ENCODE results near the gene CSH1. TPM values are rescaled to one million over a fixed set of nuclear protein-coding genes. Genes with fewer than 3 reads are reported as not detected.
A peak's percentile ranks its signal among the peaks of the same experiment; 100 is the strongest.
"Not testable (repeated sequence)": the region's sequence is repeated elsewhere in the genome, so short reads cannot be mapped to it uniquely, and the experiment has no call there.

Gene CSH1
- total and polyA plus RNA-seq, 2 donors (not counting 1 experiment from before 2014, with no cell fraction given), result not detected

- H3K27me3 ChIP-seq (replicated peaks in 1 of 4; ENCODE audit: control extremely low read depth in 1 of 4, control insufficient read depth in 3 of 4, insufficient read depth in 4 of 4, low read length in 3 of 4); H3K4me2 ChIP-seq (replicated peaks; ENCODE audit: low read depth, low read length, poor library complexity, severe bottlenecking); H3K27ac ChIP-seq (ENCODE audit: low read length in 2 of 2); H3K27me3 Mint-ChIP-seq; H4K20me1 ChIP-seq (ENCODE audit: control insufficient read depth, insufficient read depth, low read length, poor library complexity, severe bottlenecking); POLR2A ChIA-PET; H2AFZ ChIP-seq (ENCODE audit: insufficient read depth, low read depth, low read length, poor library complexity, severe bottlenecking); ATAC-seq (ENCODE audit: low read depth); H3K36me3 ChIP-seq (replicated peaks in 1 of 2; ENCODE audit: control extremely low read depth in 1 of 2, control insufficient read depth in 1 of 2, extremely low read depth in 1 of 2, insufficient read depth in 2 of 2, low read length in 1 of 2); H3K9ac ChIP-seq (ENCODE audit: low read length); H3K9me3 ChIP-seq (ENCODE audit: control extremely low read depth in 1 of 3, control insufficient read depth in 2 of 3, insufficient read depth in 1 of 3, low read length in 2 of 3); H3K27ac Mint-ChIP-seq; H3K4me3 Mint-ChIP-seq; H3K4me3 ChIP-seq (ENCODE audit: control extremely low read depth in 1 of 5, extremely low read depth in 1 of 5, insufficient read depth in 1 of 5, low read depth in 2 of 5, low read length in 4 of 5); H3K9me3 Mint-ChIP-seq (ENCODE audit: insufficient read depth); H3K79me2 ChIP-seq (ENCODE audit: control insufficient read depth, insufficient read depth, low read length); DNase-seq: not testable (repeated sequence)
- CTCF ChIA-PET, result interaction anchor here (1.6 to 13.3 kb wide), 4 partner anchors 10 to 222 kb away, joined by 4 to 504 read pairs (median 140); partner anchors contain the start of genes ERN1 and GH1
- peaks cover 24% of the 10 kb centered on the region for H3K4me1 Mint-ChIP-seq
- intact Hi-C loops (cut with micrococcal nuclease), result loop anchor here (10.0 kb wide), 1 partner anchor 375 kb away; no protein-coding TSS in a partner anchor
- H3K4me1 ChIP-seq (ENCODE audit: control insufficient read depth in 2 of 2, insufficient read depth in 2 of 2, low read length in 2 of 2), result peaks cover 9 to 22% of the 10 kb centered on the region in 2 donors
- 100% methylated on average over 5 of the region's 10 CpGs for WGBS (ENCODE audit: insufficient coverage)
Measured at GRCh38 chr17:63909586-63909985, 13.2 kb upstream of the CSH1 start.

- POLR2A ChIA-PET, result interaction anchor here (0.5 kb wide), 1 partner anchor 120 kb away, joined by 5 read pairs; no protein-coding TSS in a partner anchor
- H3K9me3 Mint-ChIP-seq (ENCODE audit: insufficient read depth); H3K4me1 ChIP-seq (ENCODE audit: control insufficient read depth in 2 of 2, insufficient read depth in 2 of 2, low read length in 2 of 2); H3K36me3 ChIP-seq (replicated peaks in 1 of 2; ENCODE audit: control extremely low read depth in 1 of 2, control insufficient read depth in 1 of 2, extremely low read depth in 1 of 2, insufficient read depth in 2 of 2, low read length in 1 of 2); H3K27me3 ChIP-seq (replicated peaks in 1 of 4; ENCODE audit: control extremely low read depth in 1 of 4, control insufficient read depth in 3 of 4, insufficient read depth in 4 of 4, low read length in 3 of 4); H3K9me3 ChIP-seq (ENCODE audit: control extremely low read depth in 1 of 3, control insufficient read depth in 2 of 3, insufficient read depth in 1 of 3, low read length in 2 of 3); H3K27ac ChIP-seq (ENCODE audit: low read length in 2 of 2); DNase-seq; H3K27me3 Mint-ChIP-seq; H3K4me3 Mint-ChIP-seq; H3K9ac ChIP-seq (ENCODE audit: low read length); H2AFZ ChIP-seq (ENCODE audit: insufficient read depth, low read depth, low read length, poor library complexity, severe bottlenecking); H3K79me2 ChIP-seq (ENCODE audit: control insufficient read depth, insufficient read depth, low read length); H3K27ac Mint-ChIP-seq; H3K4me2 ChIP-seq (replicated peaks; ENCODE audit: low read depth, low read length, poor library complexity, severe bottlenecking); H4K20me1 ChIP-seq (ENCODE audit: control insufficient read depth, insufficient read depth, low read length, poor library complexity, severe bottlenecking); H3K4me3 ChIP-seq (ENCODE audit: control extremely low read depth in 1 of 5, extremely low read depth in 1 of 5, insufficient read depth in 1 of 5, low read depth in 2 of 5, low read length in 4 of 5): not testable (repeated sequence)
- CTCF ChIA-PET, result interaction anchor here (0.7 to 10.0 kb wide), 8 partner anchors 13 to 225 kb away, joined by 3 to 164 read pairs (median 10); partner anchors contain the start of gene ERN1
- ATAC-seq (ENCODE audit: low read depth), result peak; percentile 35
- intact Hi-C loops (cut with micrococcal nuclease), result loop anchor here (10.0 kb wide), 1 partner anchor 378 kb away; no protein-coding TSS in a partner anchor
- peak; percentile 20 for TF ChIP-seq CTCF (IDR thresholded peaks at IDR 0.05)
- 92% methylated on average over 6 of the region's 12 CpGs for WGBS (ENCODE audit: insufficient coverage)
- peaks cover 11% of the 10 kb centered on the region for H3K4me1 Mint-ChIP-seq
Measured at GRCh38 chr17:63907161-63907778, 10.9 kb upstream of the CSH1 start.

- H3K27ac ChIP-seq (ENCODE audit: low read length in 2 of 2); DNase-seq; H3K27me3 Mint-ChIP-seq; H3K79me2 ChIP-seq (ENCODE audit: control insufficient read depth, insufficient read depth, low read length); POLR2A ChIA-PET; ATAC-seq (ENCODE audit: low read depth); H3K27me3 ChIP-seq (replicated peaks in 1 of 4; ENCODE audit: control extremely low read depth in 1 of 4, control insufficient read depth in 3 of 4, insufficient read depth in 4 of 4, low read length in 3 of 4); H3K36me3 ChIP-seq (replicated peaks in 1 of 2; ENCODE audit: control extremely low read depth in 1 of 2, control insufficient read depth in 1 of 2, extremely low read depth in 1 of 2, insufficient read depth in 2 of 2, low read length in 1 of 2); H3K9me3 Mint-ChIP-seq (ENCODE audit: insufficient read depth); H3K27ac Mint-ChIP-seq; H2AFZ ChIP-seq (ENCODE audit: insufficient read depth, low read depth, low read length, poor library complexity, severe bottlenecking); H3K4me2 ChIP-seq (replicated peaks; ENCODE audit: low read depth, low read length, poor library complexity, severe bottlenecking); H4K20me1 ChIP-seq (ENCODE audit: control insufficient read depth, insufficient read depth, low read length, poor library complexity, severe bottlenecking); H3K4me3 Mint-ChIP-seq; H3K4me3 ChIP-seq (ENCODE audit: control extremely low read depth in 1 of 5, extremely low read depth in 1 of 5, insufficient read depth in 1 of 5, low read depth in 2 of 5, low read length in 4 of 5); H3K9me3 ChIP-seq (ENCODE audit: control extremely low read depth in 1 of 3, control insufficient read depth in 2 of 3, insufficient read depth in 1 of 3, low read length in 2 of 3); H3K4me1 ChIP-seq (ENCODE audit: control insufficient read depth in 2 of 2, insufficient read depth in 2 of 2, low read length in 2 of 2); H3K4me1 Mint-ChIP-seq; H3K9ac ChIP-seq (ENCODE audit: low read length): not testable (repeated sequence)
- no CpG with 5 or more reads among the region's 8 CpGs for WGBS (ENCODE audit: insufficient coverage)
- intact Hi-C loops (cut with micrococcal nuclease), result loop anchor here (10.0 kb wide), 1 partner anchor 380 kb away; no protein-coding TSS in a partner anchor
- CTCF ChIA-PET, result interaction anchor here (0.7 to 9.4 kb wide), 13 partner anchors 13 to 375 kb away, joined by 3 to 152 read pairs (median 16); partner anchors contain the start of genes ERN1, GH1 and ICAM2
Measured at GRCh38 chr17:63904796-63905195, 8.4 kb upstream of the CSH1 start.
